COR-L47 (cell line): ENCODE measurements around the gene SLC6A8.
"Not testable (repeated sequence)": the region's sequence is repeated elsewhere in the genome, so short reads cannot be mapped to it uniquely, and the experiment has no call there.

Source experiments
- DNase-seq: peaks from one replicate; lab custom pipeline; 2025; lab: John Stamatoyannopoulos, UW

SLC6A8 gene

DNA sequence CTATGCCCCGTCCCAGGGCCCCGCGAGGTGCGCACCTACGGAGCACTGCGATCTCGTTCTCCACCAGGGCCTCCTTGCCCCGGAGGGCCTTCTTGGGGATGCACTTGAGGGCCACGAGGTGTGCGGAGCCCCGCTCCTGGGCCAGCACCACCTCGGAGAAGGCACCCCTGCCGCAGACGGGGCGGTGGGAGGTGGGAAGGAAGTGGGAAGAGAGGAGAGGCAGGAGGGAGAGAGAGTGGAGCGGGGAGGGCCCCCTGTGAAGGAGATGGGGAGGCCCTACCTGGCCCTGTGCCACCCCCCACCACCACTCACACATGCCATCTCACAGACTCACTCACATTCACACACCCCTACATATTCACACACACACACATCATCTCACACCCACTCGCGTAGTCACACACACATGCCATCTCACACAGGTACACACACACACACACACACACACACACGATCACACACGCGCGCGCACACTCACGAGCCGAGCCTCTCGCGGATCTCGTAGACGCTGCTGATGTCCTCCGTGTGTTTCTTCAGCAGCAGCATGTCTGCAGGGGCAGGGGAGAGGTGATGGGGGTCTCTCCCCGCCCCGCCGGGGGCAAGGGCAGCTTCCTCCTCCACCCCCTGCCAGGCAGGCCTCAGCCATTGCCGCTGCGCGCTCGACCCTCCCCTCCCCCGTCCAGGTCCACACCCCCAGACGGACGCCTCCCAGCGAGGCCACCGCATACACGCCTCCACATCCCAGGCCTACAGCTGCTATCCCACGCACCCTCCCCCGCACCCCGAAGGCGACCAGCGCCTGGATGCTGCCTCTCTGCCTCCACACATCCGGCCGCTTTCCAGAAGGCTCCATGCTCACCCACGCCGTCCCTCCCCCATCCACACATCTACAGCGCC, 14.9 kb upstream of the SLC6A8 start:
- DNase-seq = no peak

DNA sequence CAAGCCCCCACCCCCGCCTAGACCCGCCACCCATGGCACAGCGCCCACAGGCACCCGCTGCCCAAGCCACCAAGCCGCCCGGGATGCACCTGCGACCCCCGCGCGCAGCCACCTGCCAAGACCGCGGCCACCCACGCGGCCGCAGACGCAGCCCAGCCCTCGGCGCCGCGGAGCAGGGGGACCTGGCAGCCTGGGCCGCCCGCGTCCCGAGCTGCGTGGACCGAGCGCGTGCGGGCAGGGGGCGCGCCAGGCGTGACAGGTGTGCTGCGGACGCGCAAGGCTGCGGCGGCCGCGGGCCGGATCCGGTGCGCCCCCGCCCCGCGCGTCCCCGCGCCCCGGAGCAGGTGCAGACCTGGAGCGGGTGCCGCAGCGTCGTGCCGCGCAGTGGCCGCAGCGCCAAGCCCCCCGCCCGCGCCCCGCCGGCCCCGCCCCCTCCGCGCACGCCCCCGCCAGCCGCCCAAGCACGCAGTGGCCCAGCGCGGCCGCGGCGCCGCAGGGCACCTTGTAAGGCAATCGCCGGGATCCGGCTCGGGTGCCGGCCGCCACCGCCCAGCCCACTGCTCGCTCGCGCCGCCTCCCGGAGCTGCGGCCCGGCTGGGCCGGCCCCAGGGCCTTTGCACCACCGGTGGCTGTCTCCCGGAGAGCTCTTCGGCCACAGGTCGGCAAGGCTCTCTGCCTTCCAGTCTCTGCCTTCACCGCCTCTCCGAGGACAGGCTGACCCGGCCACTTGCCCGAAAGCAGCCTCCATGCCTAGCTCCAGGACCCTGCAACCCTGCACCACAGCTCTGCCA, 14.1 kb upstream of the SLC6A8 start, which contains the start of gene PNCK:
PNCK (minus strand) TSS at position 386 of the 791 bp plus-strand sequence. CDS start 737 bp downstream, outside the sequence.
- DNase-seq = no peak

DNA sequence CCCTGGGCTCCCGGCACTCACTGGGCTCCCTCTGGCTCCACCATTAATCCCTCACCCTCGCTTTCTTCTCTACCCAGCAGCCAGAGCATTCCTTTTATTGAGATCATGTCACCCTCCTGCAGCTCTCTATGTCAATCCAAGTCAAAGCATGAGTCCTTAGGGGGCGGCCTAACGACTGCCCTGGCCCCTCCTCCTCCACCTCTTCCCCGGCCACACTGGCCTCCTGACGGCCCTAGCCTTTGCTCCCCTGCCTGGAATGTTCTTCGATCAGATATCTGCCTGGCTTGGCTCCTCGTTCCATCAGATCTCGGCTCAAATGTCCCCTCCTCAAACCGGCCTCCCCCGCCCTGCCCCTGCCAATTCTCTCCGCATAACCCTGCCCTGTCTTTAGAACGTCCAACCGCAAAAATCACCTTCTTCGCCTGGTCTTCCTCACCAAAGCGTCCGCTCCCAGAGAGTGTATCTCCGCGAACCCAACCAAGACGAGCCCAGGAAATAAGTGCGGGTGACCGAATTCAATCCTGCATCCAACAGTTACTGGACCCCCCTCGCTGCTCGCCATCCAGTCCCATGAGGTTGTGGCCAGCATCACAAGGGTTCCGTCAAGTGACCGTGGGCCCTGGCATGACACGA, 13.4 kb upstream of the SLC6A8 start:
- no peak for DNase-seq

DNA sequence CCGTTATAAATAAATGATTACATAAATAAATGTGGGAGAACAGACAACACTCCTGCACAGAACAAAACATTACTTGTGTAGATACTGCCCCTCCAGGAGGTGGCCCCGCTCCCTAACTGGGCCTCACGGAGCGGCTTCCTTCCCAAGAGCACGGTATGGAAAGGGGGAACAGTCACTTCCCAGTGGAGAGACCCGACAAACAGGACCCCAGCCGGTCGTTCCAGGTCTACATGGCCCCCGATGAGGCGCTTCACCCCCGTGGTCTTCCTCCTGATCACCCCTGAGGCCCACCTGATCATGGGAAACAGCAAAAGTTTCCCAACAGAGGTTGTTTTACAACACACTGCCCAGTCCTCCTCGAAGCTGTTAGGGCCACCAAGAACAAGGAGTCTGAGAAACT, 6.6 kb upstream of the SLC6A8 start:
- DNase-seq = no peak

GRCh38 chrX:153683486-153683885, 4.2 kb upstream of the SLC6A8 start:
- DNase-seq = not testable (repeated sequence)

DNA sequence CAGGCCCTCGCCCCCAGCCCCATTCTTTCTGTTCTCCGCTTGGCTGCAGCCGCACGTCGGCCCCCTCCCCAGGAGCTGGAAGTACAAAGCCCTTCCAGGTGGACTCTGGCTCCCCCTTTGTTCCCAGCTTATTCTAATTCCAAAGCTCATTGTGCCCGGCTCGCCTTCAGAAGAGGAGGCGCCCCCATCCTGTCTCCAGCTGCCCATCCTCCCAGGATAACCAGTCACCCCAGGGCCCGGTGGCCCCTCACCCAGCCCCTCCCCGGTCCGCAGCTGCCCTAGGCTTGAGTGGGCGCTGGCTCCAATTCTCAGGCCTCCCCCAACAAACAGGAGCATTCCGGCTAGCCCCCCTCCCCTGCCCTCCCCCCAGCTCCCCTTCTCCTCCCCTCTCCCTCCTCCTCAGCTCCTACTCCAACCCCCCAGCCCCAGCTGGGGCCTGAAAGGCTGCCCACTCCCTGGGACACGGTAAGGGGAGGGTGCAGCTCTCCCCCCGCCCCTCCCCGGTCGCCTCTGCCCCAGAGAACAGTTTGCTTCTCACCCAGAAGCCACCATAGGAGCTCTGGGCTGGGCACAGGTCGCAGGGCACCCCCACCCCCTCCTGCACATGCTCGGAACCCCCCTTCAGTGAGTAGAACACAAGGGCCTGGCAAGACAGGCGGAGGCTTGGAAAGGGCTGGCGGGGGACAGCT, 3.1 kb upstream of the SLC6A8 start:
- DNase-seq = no peak

DNA sequence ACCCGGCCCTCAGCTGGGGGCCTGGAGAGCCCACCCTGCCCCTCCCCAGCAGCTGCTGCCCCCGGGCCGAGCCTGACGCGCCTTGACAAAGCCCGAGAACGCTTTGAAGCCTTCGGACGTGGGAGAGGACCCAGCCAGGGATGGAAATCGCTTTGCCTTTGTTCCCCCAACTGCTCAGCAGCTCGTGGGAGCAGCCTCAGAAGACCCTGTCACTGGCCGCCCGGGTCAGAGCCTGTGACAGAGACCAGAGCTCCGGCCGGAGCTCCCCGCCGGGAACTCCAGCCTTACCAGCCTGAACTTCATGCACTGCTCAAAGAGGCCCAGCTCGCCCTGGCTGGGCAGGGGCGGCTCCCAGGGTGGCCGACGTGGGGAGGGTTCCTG, 2.6 kb upstream of the SLC6A8 start:
- DNase-seq = no peak

- DNase-seq = no peak
Observed at GRCh38 chrX:153685751-153686696, 1.7 kb upstream of the SLC6A8 start.

DNA sequence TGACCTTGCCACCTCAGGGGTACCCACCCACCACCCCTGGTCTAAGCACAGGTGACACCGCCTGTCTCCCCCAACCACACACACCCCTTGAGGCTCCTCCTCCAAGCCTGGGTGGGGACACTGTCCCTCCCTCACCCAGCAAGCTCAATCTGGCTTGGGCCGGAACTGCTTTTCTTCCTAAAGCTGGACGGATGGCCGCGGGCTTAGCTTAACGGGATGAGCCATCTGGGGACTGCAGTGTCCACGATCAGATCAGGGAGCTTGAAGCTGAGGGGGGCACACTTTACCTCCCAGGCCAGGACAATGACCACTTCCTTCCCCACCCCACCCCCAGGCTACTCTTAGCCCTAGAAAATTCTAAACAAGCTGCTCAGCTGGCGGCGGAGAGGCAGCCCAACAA, 1.0 kb upstream of the SLC6A8 start:
- DNase-seq = no peak

DNA sequence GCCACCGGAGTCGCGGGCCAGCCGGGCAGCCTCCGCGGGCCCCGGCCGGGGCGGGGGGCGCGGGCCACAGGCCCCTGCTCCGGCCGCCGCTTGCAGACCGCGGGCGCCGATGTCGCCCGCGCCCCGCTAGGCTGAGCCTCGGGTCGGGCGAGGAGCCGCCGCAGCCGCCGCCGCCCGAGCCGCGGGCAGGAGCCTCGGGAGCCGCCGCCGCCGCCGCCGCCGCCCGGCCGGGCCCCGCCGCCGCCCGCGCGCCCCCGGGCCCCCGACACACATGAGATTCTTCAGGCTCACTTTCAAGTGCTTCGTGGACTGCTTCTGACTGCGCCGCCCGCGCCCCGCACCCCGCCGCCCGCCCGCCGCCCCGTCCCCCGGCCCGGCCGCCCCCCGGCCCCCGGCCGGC, 345 bp downstream of the SLC6A8 start:
- no peak for DNase-seq

- DNase-seq = no peak
Observed at GRCh38 chrX:153688506-153688905, 780 bp downstream of the SLC6A8 start.

GRCh38 chrX:153688911-153689590, 1.3 kb downstream of the SLC6A8 start:
- DNase-seq = no peak

DNA sequence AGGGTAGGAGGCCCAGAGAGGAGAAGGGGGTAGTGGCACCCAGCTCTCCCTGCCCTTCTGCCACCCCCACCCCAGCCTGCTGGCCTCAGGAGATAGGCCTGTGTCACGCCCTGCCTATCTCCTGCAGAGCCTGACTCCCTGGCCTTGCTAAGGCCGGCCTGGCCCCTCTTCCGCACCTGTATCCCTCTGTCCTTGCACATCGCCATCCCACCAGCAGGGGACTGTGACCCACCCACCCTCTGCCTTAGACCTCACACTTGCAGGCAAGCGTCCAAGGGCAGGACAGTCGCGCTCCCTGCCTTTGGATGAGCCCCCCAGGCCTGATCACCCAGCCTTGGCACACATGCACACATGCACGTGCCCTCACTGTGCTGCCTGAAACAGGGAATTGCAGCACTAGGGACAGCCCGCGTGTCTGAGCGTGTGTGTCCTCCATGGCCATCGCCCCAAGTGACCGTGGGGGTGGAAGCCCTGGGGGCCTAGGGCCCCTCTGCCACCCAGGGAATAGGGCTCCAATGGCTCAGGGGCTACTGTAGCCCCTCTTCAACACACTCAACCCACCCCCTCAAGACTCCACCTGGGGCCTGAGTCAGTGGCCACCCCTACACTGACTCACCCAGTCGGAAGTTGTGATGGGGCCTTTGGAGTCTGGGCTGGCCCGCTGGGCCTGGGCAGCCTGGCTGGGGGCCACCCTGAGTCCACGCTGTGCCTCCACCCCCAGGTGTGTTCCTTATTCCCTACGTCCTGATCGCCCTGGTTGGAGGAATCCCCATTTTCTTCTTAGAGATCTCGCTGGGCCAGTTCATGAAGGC, 2.1 kb downstream of the SLC6A8 start:
- DNase-seq = no peak

- no peak for DNase-seq
Observed at GRCh38 chrX:153690466-153690865, 2.7 kb downstream of the SLC6A8 start.

GRCh38 chrX:153691032-153691827, 3.5 kb downstream of the SLC6A8 start:
- not testable (repeated sequence) for DNase-seq

DNA sequence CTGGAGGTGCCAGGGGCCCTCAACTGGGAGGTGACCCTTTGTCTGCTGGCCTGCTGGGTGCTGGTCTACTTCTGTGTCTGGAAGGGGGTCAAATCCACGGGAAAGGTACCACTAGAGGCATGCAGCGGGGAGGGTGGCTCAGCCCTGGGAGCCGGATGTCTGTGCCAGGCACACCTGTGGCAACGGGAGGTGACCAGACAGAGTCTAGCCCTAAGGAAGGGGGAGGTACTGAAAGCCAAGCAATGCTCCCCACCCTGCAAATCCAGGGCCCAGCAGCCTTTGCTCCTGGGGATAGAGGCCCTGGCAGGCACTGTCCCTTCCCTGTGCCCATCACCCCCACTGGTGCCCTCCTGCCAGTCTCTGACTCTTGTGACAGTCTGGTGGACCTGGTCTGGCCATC, 4.3 kb downstream of the SLC6A8 start:
- no peak for DNase-seq

GRCh38 chrX:153692611-153693156, 5.0 kb downstream of the SLC6A8 start:
- no peak for DNase-seq
